ENCODE measurements around the gene AFF3.

DNA sequence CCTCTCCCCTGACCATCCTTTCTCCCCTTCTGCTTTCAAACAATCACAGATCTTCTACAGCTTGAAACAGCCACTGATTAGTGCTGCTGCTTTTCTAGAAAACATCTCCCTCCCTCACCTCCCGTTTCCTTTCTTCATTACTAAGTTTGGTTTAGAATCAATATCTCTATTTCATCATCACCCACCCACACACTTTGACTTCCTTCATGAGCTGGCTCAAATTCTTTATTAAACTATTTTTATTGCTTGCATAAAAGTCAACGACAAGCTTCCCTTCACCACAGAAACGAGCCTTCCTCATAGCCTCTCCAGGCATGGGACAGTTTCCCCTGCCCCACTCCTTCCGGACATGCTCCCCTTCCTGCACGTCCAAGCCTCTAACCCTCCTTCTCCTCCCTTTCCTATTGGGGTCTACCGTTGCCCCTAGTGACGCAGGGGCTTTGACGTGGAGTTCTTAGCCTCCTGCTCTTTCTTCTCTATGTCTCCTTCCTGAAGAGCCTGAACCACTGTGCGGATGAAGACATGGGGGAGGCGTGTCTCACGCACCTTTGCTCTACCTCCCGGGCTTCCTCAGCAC lies 172.0 kb downstream of the AFF3 start:
- TF ChIP-seq, protein P1, sequence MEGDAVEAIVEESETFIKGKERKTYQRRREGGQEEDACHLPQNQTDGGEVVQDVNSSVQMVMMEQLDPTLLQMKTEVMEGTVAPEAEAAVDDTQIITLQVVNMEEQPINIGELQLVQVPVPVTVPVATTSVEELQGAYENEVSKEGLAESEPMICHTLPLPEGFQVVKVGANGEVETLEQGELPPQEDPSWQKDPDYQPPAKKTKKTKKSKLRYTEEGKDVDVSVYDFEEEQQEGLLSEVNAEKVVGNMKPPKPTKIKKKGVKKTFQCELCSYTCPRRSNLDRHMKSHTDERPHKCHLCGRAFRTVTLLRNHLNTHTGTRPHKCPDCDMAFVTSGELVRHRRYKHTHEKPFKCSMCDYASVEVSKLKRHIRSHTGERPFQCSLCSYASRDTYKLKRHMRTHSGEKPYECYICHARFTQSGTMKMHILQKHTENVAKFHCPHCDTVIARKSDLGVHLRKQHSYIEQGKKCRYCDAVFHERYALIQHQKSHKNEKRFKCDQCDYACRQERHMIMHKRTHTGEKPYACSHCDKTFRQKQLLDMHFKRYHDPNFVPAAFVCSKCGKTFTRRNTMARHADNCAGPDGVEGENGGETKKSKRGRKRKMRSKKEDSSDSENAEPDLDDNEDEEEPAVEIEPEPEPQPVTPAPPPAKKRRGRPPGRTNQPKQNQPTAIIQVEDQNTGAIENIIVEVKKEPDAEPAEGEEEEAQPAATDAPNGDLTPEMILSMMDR (IDR thresholded peaks at IDR 0.05; ENCODE audit: low read depth, low read length, poor library complexity, severe bottlenecking) = no peak
- no peak for TF ChIP-seq EZH2phosphoT487 (IDR thresholded peaks at IDR 0.05; ENCODE audit: borderline replicate concordance, low read length)
